ENCODE results near the gene LCA5L.

LCA5L gene

DNA sequence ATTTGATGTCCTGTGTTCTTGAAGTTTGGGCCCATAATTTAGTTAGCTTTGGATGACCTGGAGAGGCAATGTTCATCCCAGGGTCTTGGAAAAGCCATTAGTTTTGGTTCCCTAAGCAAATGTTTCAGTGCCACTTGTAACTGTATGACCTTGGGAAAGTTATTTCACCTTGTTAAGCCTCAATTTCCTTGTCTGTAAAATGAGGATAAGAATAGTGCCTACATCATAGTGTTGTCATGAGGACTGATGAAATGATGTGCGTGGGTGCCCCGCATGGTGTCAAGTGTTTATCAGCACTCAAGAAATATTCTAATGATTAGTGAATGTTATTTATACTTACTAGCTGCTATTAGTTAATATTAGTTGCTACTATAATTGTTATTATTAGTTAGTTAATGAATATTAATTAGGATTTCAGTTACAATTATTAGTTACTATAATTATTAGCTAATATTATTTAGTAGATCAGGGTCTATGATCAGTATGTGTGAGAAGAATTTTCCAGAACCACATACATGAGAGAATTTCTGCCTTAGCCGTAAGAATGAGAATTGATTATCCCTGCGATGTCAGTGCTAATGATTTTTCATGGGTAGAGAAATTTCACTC lies 8.1 kb upstream of the LCA5L start:
- TF ChIP-seq, protein P1, sequence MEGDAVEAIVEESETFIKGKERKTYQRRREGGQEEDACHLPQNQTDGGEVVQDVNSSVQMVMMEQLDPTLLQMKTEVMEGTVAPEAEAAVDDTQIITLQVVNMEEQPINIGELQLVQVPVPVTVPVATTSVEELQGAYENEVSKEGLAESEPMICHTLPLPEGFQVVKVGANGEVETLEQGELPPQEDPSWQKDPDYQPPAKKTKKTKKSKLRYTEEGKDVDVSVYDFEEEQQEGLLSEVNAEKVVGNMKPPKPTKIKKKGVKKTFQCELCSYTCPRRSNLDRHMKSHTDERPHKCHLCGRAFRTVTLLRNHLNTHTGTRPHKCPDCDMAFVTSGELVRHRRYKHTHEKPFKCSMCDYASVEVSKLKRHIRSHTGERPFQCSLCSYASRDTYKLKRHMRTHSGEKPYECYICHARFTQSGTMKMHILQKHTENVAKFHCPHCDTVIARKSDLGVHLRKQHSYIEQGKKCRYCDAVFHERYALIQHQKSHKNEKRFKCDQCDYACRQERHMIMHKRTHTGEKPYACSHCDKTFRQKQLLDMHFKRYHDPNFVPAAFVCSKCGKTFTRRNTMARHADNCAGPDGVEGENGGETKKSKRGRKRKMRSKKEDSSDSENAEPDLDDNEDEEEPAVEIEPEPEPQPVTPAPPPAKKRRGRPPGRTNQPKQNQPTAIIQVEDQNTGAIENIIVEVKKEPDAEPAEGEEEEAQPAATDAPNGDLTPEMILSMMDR (IDR thresholded peaks at IDR 0.05; ENCODE audit: low read depth, low read length), result no peak
- in situ Hi-C loops (cut with HindIII; ENCODE audit: low sequenced_read_pairs), result no loop called here

DNA sequence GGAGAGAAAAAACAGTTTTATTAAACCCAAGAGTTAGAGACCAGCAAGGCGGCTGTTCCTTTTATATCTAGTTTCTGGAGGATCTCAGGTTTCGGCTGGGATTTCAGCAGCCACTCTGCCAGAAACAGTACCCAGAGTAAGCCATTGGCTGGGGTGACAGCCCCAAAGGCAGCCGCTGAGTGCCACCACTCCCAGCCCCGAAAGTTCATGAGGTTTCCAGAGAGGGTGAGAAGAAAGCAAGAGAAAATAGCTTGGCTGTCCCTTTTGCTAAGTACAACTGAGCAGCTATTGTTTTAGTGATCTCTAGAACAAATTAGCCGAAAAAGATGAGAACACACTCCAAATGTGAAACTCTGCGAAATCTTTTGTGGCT lies 7.4 kb upstream of the LCA5L start:
- TF ChIP-seq, protein P1 (IDR thresholded peaks at IDR 0.05; ENCODE audit: low read depth, low read length), result no peak
- no peak for DNase-seq (ENCODE audit: low read depth, low spot score)
- in situ Hi-C loops (cut with HindIII; ENCODE audit: low sequenced_read_pairs), result no loop called here
- no peak overlapping the region for H3K4me3 ChIP-seq (ENCODE audit: low read depth, low read length)

More for the DNA sequence above, 8.1 kb upstream of the LCA5L start:
- DNase-seq (ENCODE audit: low read depth, low spot score), result no peak
- H3K4me3 ChIP-seq (ENCODE audit: low read depth, low read length), result no peak overlapping the region

DNA sequence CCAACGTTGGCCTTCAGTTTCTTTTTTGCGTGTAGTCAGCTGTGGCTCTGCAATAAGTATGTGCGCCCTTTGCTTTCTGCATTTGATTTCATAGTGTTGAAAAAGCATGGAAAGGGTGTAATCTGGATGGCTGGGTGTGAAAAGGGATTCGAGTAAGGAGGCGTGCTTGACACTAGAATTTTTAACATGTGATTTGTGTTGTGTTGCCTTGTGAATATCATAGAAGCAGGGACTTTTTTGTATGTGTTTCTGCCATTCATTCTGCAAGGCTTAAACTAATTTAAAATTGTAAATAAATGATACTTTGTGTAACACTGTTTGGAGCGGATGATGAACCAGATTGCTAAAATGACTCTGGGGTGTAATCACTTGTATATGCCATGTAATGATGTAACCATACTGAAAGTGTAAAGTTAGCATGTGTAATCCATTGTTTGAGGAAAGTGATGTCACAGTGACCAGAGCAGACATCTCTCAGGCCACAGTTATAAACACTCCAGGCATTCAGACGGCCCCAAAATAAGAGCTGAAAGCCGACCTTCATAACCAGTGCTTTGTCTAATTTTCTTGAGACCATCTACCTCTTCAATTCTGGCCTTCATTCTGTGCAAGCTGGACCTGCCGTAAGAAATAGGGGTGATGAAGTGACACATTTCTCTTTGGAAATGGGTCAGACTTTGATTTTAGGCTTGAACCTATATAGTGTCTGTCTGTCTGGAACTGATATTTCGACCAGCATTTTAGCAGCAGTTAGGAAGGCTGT lies 6.8 kb upstream of the LCA5L start:
- TF ChIP-seq, protein P1 (IDR thresholded peaks at IDR 0.05; ENCODE audit: low read depth, low read length), result no peak
- DNase-seq (ENCODE audit: low read depth, low spot score), result peak; percentile 15
- H3K4me3 ChIP-seq (ENCODE audit: low read depth, low read length), result no peak overlapping the region
- in situ Hi-C loops (cut with HindIII; ENCODE audit: low sequenced_read_pairs), result no loop called here

DNA sequence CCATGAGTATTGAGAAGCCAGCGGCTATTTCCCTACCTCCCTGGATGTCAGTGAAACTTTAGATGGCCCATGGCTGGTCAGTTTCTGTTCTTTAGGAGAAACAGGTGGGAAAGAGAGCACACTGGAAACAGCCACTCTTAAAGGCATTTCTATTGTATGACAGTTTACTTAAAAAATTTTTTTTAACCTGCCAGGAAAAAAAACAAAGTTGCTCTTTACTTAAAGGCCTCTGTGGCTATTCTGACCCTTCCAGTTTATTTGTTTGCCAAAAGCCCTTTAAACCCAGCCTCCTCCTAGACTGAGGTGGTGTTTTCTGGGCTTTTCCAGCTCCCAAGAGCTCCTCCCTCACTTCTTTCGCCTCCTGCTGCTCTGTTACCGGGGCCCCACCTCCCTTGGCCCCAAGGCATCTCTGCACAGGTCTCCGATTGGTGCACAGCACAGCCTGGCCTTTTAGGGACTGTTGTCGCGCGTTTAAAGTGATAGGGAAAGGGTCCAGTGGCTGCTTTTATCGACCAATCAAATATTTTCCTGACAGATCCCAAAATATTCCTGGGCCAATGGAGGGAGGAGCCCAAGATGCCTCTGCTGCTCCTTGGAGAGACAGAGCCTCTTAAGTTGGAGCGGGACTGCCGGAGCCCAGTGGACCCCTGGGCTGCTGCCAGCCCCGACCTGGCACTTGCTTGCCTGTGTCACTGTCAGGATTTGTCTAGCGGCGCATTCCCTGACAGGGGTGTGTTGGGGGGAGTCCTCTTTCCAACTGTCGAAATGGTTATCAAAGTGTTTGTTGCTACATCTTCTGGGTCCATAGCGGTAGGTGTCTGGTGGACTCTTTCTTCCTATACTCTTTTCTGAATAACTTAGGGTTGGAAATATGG lies 6.0 kb upstream of the LCA5L start, which contains the start of gene SH3BGR:
Gene SH3BGR (plus strand): TSS at position 639 of the 875 bp plus-strand sequence. CDS start 127 bp downstream, at position 766.
- in situ Hi-C loops (cut with HindIII; ENCODE audit: low sequenced_read_pairs), result no loop called here
- no peak within 1 kb of the TSS for H3K4me3 ChIP-seq (ENCODE audit: low read depth, low read length)
- DNase-seq (ENCODE audit: low read depth, low spot score), result no peak
- TF ChIP-seq, protein P1 (IDR thresholded peaks at IDR 0.05; ENCODE audit: low read depth, low read length), result no peak

DNA sequence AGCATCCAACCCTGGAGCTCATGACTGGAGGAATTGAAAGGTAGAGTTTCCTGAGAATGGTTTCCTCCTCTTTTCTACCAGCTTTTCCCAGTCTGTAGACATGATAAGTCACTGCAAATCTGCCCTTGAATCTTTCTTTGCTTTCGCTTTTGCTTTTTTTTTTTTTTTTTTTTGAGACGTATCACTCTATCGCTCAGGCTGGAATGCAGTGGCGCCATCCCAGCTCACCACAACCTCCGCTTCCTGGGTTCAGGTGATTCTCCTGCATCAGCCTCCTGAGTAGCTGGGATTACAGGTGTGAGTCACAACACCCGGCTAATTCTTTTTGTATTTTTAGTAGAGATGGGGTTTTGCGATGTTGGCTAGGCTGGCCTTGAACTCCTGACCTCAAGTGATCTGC lies 1.7 kb upstream of the LCA5L start:
- in situ Hi-C loops (cut with HindIII; ENCODE audit: low sequenced_read_pairs), result no loop called here
- no peak overlapping the region for H3K4me3 ChIP-seq (ENCODE audit: low read depth, low read length)
- no peak for DNase-seq (ENCODE audit: low read depth, low spot score)
- TF ChIP-seq, protein P1 (IDR thresholded peaks at IDR 0.05; ENCODE audit: low read depth, low read length), result no peak

DNA sequence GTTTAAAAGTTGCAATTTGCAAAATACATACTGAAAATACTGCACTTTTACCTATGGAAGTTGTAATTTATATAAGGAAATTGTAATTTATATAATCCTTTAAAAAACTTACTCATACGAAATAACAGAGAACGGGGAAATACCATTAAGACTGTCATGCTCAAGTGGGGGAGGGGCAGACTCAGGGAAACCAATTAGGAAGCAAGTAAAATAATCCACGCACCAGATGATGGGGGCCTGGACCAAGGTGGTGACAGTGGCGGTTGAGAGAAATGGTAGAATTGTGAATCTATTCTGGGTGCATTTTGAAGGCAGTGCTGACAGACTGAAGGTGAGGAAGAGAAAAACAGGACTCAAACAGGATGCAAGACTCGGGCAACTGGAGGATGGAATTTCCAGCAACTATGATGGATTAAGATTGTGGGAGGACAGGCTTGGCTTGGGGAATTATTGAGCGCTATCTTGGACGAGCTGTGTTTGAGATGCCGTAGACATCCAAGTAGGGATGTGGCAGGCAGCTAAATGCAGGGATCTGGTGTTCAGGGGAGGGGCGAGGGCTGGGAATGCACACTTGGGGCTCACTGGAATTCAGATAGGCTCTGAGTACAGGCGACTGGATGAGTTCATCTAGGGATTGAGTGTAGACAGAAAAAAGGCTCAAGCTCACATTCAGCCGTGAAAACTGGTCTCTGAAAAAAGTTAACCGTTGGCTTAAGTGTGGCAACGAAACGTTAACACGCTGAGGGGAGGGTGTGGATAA lies 977 bp downstream of the LCA5L start:
- in situ Hi-C loops (cut with HindIII; ENCODE audit: low sequenced_read_pairs), result no loop called here
- peak overlapping the region; percentile 85 for H3K4me3 ChIP-seq (ENCODE audit: low read depth, low read length)
- peak; percentile 34 for DNase-seq (ENCODE audit: low read depth, low spot score)
- TF ChIP-seq, protein P1 (IDR thresholded peaks at IDR 0.05; ENCODE audit: low read depth, low read length), result no peak
